ACC112 (cell line): ENCODE data around the gene TUT1.
"Not testable (repeated sequence)": the region's sequence is repeated elsewhere in the genome, so short reads cannot be mapped to it uniquely, and the experiment has no call there.

ENCODE experiments used
- H2AFZ ChIP-seq: fragments of 200-600 bp; sonication (generic); one replicate; pipeline ENCODE4 v1.6.0; 2017; ENCODE audit warnings: antibody characterized with exemption, low read length; ENCODE audit not compliant: unreplicated experiment
- H3K27ac ChIP-seq: fragments of 200-600 bp; sonication (generic); 2 replicates; pipeline ENCODE4 v1.5.1; 2014; ENCODE audit warnings: low read depth, mild to moderate bottlenecking, antibody characterized with exemption, low read length, moderate library complexity
- H3K27me3 ChIP-seq: fragments of 200-600 bp; sonication (generic); 2 replicates; pipeline ENCODE4 v1.6.1; 2014; ENCODE audit warnings: mild to moderate bottlenecking, antibody characterized with exemption, low read length, moderate library complexity, mixed read lengths; ENCODE audit not compliant: insufficient read depth
- H3K36me3 ChIP-seq: fragments of 200-600 bp; sonication (generic); 2 replicates; pipeline ENCODE4 v1.6.1; 2016; ENCODE audit warnings: mild to moderate bottlenecking, antibody characterized with exemption, low read length, moderate library complexity, mixed read lengths; ENCODE audit not compliant: insufficient read depth
- H3K4me1 ChIP-seq: fragments of 200-600 bp; sonication (generic); one replicate; pipeline ENCODE4 v1.6.1; 2016; ENCODE audit warnings: low read length, mixed read lengths; ENCODE audit not compliant: insufficient read depth, unreplicated experiment, control insufficient read depth
- H3K4me3 ChIP-seq: fragments of 200-600 bp; sonication (generic); 2 replicates; pipeline ENCODE4 v1.5.1; 2014; ENCODE audit warnings: mild to moderate bottlenecking, low read depth, low read length
- H3K79me2 ChIP-seq: fragments of 200-600 bp; sonication (generic); one replicate; pipeline ENCODE4 v1.6.0; 2016; ENCODE audit warnings: low read length; ENCODE audit not compliant: control insufficient read depth, unreplicated experiment, insufficient read depth

TUT1 gene

GRCh38 chr11:62595124-62595523 lies 3.8 kb upstream of the TUT1 start:
- Histone ChIP-seq H3K27ac (no peak overlapping the region), H3K4me3 (no peak overlapping the region), H3K79me2 (peaks cover 33% of the 10 kb centered on the region), H3K4me1 (peaks cover 24% of the 10 kb centered on the region), H3K36me3 (peaks cover 21% of the 10 kb centered on the region; the same call in 1 of the 2 replicates), H2AFZ (no peak overlapping the region), H3K27me3 (no peaks in the 10 kb centered on the region)

- no peaks in the 10 kb centered on the region for H3K27me3 ChIP-seq
- H2AFZ ChIP-seq: no peak overlapping the region
- H3K27ac ChIP-seq: no peak overlapping the region
- H3K4me1 ChIP-seq: peaks cover 23% of the 10 kb centered on the region
- peaks cover 14% of the 10 kb centered on the region; the same call in 1 of the 2 replicates for H3K36me3 ChIP-seq
- no peak overlapping the region for H3K4me3 ChIP-seq
- peaks cover 27% of the 10 kb centered on the region for H3K79me2 ChIP-seq
Observed at GRCh38 chr11:62593434-62594044, 2.2 kb upstream of the TUT1 start.

GRCh38 chr11:62592989-62593421 lies 1.7 kb upstream of the TUT1 start:
- Histone ChIP-seq H3K36me3 (peaks cover 9% of the 10 kb centered on the region; the same call in 1 of the 2 replicates), H3K79me2 (peaks cover 21% of the 10 kb centered on the region), H2AFZ (no peak overlapping the region), H3K4me1 (peaks cover 23% of the 10 kb centered on the region), H3K4me3 (no peak overlapping the region), H3K27me3 (no peaks in the 10 kb centered on the region), H3K27ac (no peak overlapping the region)

- peak overlapping the region; percentile 40 for H2AFZ ChIP-seq
- peaks cover 2% of the 10 kb centered on the region; the same call in 1 of the 2 replicates for H3K36me3 ChIP-seq
- peaks cover 29% of the 10 kb centered on the region for H3K4me1 ChIP-seq
- no peaks in the 10 kb centered on the region for H3K27me3 ChIP-seq
- H3K27ac ChIP-seq: peak overlapping the region; percentile 61
- H3K79me2 ChIP-seq: peaks cover 22% of the 10 kb centered on the region
- H3K4me3 ChIP-seq: peak overlapping the region; percentile 84
Observed at GRCh38 chr11:62592146-62592815, 958 bp upstream of the TUT1 start.

- Histone ChIP-seq H3K4me1 (peaks cover 29% of the 10 kb centered on the region), H3K79me2 (peaks cover 28% of the 10 kb centered on the region), H3K27ac (peak overlapping the region; percentile 3; the same call in 1 of the 2 replicates), H3K27me3 (no peaks in the 10 kb centered on the region), H3K36me3 (0 out of 2 replicates have a peak, but pooled peaks cover 3% of the 10 kb centered on the region), H3K4me3 (no peak overlapping the region; the same call in 1 of the 2 replicates), H2AFZ (no peak overlapping the region)
Observed at GRCh38 chr11:62588966-62589637, 2.2 kb downstream of the TUT1 start.

- Histone ChIP-seq H3K36me3 (peaks cover 15% of the 10 kb centered on the region; the same call in 1 of the 2 replicates), H3K4me1 (peaks cover 18% of the 10 kb centered on the region), H3K79me2 (peaks cover 22% of the 10 kb centered on the region)
- not testable (repeated sequence) for H3K4me3 ChIP-seq, H2AFZ ChIP-seq, H3K27me3 ChIP-seq, H3K27ac ChIP-seq
Observed at GRCh38 chr11:62585356-62585755, 6.0 kb downstream of the TUT1 start.

- H3K79me2 ChIP-seq, H2AFZ ChIP-seq: not testable (repeated sequence)
Observed at GRCh38 chr11:62581735-62582134, 9.6 kb downstream of the TUT1 start.

GRCh38 chr11:62580959-62581715 lies 10.2 kb downstream of the TUT1 start:
- Histone ChIP-seq H3K27me3 (no peaks in the 10 kb centered on the region), H2AFZ (no peak overlapping the region), H3K36me3 (peaks cover 13% of the 10 kb centered on the region; the same call in 1 of the 2 replicates), H3K4me1 (peaks cover 12% of the 10 kb centered on the region), H3K27ac (no peak overlapping the region), H3K79me2 (peaks cover 14% of the 10 kb centered on the region), H3K4me3 (no peak overlapping the region)

More at GRCh38 chr11:62581735-62582134, 9.6 kb downstream of the TUT1 start:
- not testable (repeated sequence) for H3K27ac ChIP-seq, H3K4me3 ChIP-seq, H3K27me3 ChIP-seq, H3K4me1 ChIP-seq
- peaks cover 15% of the 10 kb centered on the region; the same call in 1 of the 2 replicates for H3K36me3 ChIP-seq

- Histone ChIP-seq H3K4me3 (no peak overlapping the region), H2AFZ (no peak overlapping the region), H3K36me3 (peaks cover 12% of the 10 kb centered on the region; the same call in 1 of the 2 replicates), H3K4me1 (peaks cover 24% of the 10 kb centered on the region), H3K79me2 (peaks cover 25% of the 10 kb centered on the region), H3K27ac (no peak overlapping the region), H3K27me3 (no peaks in the 10 kb centered on the region)
Observed at GRCh38 chr11:62579252-62579651, 12.1 kb downstream of the TUT1 start.

GRCh38 chr11:62578541-62578940 lies 12.8 kb downstream of the TUT1 start:
- H3K36me3 ChIP-seq: peaks cover 8% of the 10 kb centered on the region; the same call in 1 of the 2 replicates
- H2AFZ ChIP-seq: no peak overlapping the region
- H3K4me1 ChIP-seq: peaks cover 24% of the 10 kb centered on the region
- peaks cover 27% of the 10 kb centered on the region for H3K79me2 ChIP-seq
- no peak overlapping the region for H3K27ac ChIP-seq
- H3K27me3 ChIP-seq: no peaks in the 10 kb centered on the region
- no peak overlapping the region for H3K4me3 ChIP-seq
